GM23338 (cell line): Measurements from ENCODE around the gene G6PD. TPM values are rescaled to one million over a fixed set of nuclear protein-coding genes. Genes with fewer than 3 reads are reported as not detected.

Experiments used
- ATAC-seq: fragments of 200-7000 bp; cut with Tn5 transposase; 3 replicates; pipeline ENCODE4 v1.9.1; 2020
- DNase-seq: peaks from one replicate; pipeline ENCODE4 v3.0.0-alpha.2; 2015; ENCODE audit warnings: low spot score
- H2AFZ ChIP-seq: fragments of 200-600 bp; sonication (generic); 2 replicates; pipeline ENCODE4 v1.8.0; 2016; ENCODE audit warnings: antibody characterized with exemption, mild to moderate bottlenecking, moderate library complexity
- H3F3A ChIP-seq: fragments of 200-600 bp; sonication (generic); replicated peaks from 2 replicates; pipeline ENCODE4 v1.8.0; 2017; ENCODE audit warnings: antibody characterized with exemption, mixed run types, low read depth
- H3K27ac ChIP-seq: fragments of 200-600 bp; sonication (generic); 2 replicates; pipeline ENCODE4 v1.6.1; 2016; ENCODE audit warnings: low read depth
- H3K27me3 ChIP-seq: fragments of 200-600 bp; sonication (generic); 2 replicates; pipeline ENCODE4 v1.8.0; 2016; ENCODE audit warnings: mild to moderate bottlenecking, mixed run types, moderate library complexity; ENCODE audit not compliant: insufficient read depth
- H3K36me3 ChIP-seq: fragments of 200-600 bp; sonication (generic); 2 replicates; pipeline ENCODE4 v1.8.0; 2016; ENCODE audit warnings: mild to moderate bottlenecking; ENCODE audit not compliant: insufficient read depth
- H3K4me1 ChIP-seq: fragments of 200-600 bp; sonication (generic); 2 replicates; pipeline ENCODE4 v1.8.0; 2016; ENCODE audit warnings: mild to moderate bottlenecking, moderate library complexity; ENCODE audit not compliant: insufficient read depth
- H3K4me2 ChIP-seq: fragments of 200-600 bp; sonication (generic); 2 replicates; pipeline ENCODE4 v1.7.1; 2017; ENCODE audit warnings: mixed run types
- H3K4me3 ChIP-seq: fragments of 200-600 bp; sonication (generic); 2 replicates; pipeline ENCODE4 v1.6.1; 2016; ENCODE audit warnings: mixed run types
- H3K79me2 ChIP-seq: fragments of 200-600 bp; sonication (generic); replicated peaks from 2 replicates; pipeline ENCODE4 v1.8.0; 2017; ENCODE audit warnings: mild to moderate bottlenecking; ENCODE audit not compliant: insufficient read depth
- H3K9me2 ChIP-seq: fragments of 200-600 bp; sonication (generic); 2 replicates; pipeline ENCODE4 v1.8.0; 2017; ENCODE audit not compliant: insufficient read depth
- H4K20me1 ChIP-seq: fragments of 200-600 bp; sonication (generic); replicated peaks from 2 replicates; pipeline ENCODE4 v1.8.0; 2017; ENCODE audit warnings: mild to moderate bottlenecking; ENCODE audit not compliant: insufficient read depth
- H3K27ac Mint-ChIP-seq: 2 replicates; pipeline ENCODE4 v1.8.0; 2020; ENCODE audit warnings: inconsistent platforms, mild to moderate bottlenecking, moderate library complexity, mixed read lengths
- H3K27me3 Mint-ChIP-seq: 3 replicates; pipeline ENCODE4 v1.8.0; 2022; ENCODE audit warnings: low read depth, mild to moderate bottlenecking, moderate library complexity, mixed read lengths, inconsistent platforms; ENCODE audit not compliant: insufficient read depth, poor library complexity
- H3K36me3 Mint-ChIP-seq: 3 replicates; pipeline ENCODE4 v1.8.0; 2021; ENCODE audit warnings: low read depth, mild to moderate bottlenecking, inconsistent platforms, moderate library complexity, mixed read lengths
- H3K4me1 Mint-ChIP-seq: 3 replicates; pipeline ENCODE4 v1.8.0; 2020; ENCODE audit warnings: mild to moderate bottlenecking, inconsistent platforms, mixed read lengths
- H3K4me3 Mint-ChIP-seq: 3 replicates; pipeline ENCODE4 v1.8.0; 2021; ENCODE audit warnings: moderate library complexity, mild to moderate bottlenecking, inconsistent platforms, mixed read lengths
- H3K9me3 Mint-ChIP-seq: 3 replicates; pipeline ENCODE4 v1.8.0; 2020; ENCODE audit warnings: moderate library complexity, mild to moderate bottlenecking, inconsistent platforms, mixed read lengths
- CREB1 ChIP-seq: fragments of 250-450 bp; sonication (Bioruptor Pico); IDR thresholded peaks from 2 replicates; pipeline ENCODE4 v1.5.0; 2020; ENCODE audit warnings: low read depth, mild to moderate bottlenecking, moderate library complexity
- EZH2 ChIP-seq: fragments of 200-600 bp; sonication (generic); IDR thresholded peaks from one replicate; pipeline ENCODE4 v1.8.0; 2017; ENCODE audit warnings: antibody characterized with exemption, mild to moderate bottlenecking, low read depth; ENCODE audit not compliant: unreplicated experiment
- EZH2phosphoT487 ChIP-seq: fragments of 200-600 bp; sonication (generic); IDR thresholded peaks from one replicate; pipeline ENCODE4 v1.8.1; 2018; ENCODE audit warnings: antibody characterized with exemption; ENCODE audit not compliant: unreplicated experiment
- JUNB ChIP-seq: IDR thresholded peaks from one replicate; pipeline ENCODE4 v1.6.1; 2016; ENCODE audit warnings: antibody characterized with exemption; ENCODE audit not compliant: unreplicated experiment
- NANOG ChIP-seq: IDR thresholded peaks from 2 replicates; pipeline ENCODE4 v1.6.1; 2016; ENCODE audit warnings: antibody characterized with exemption, borderline replicate concordance
- POLR2AphosphoS5 ChIP-seq: IDR thresholded peaks from 2 replicates; pipeline ENCODE4 v1.6.1; 2016; ENCODE audit warnings: antibody characterized with exemption, low read depth
- STAT1 ChIP-seq: IDR thresholded peaks from one replicate; pipeline ENCODE4 v1.6.1; 2016; ENCODE audit warnings: antibody characterized with exemption; ENCODE audit not compliant: unreplicated experiment
- ZNF114 ChIP-seq: fragments of 250-450 bp; sonication (Bioruptor Pico); IDR thresholded peaks from 2 replicates; pipeline ENCODE4 v1.5.0; 2020; ENCODE audit warnings: mild to moderate bottlenecking, moderate library complexity
- ZNF331 ChIP-seq: fragments of 250-450 bp; sonication (Bioruptor Pico); IDR thresholded peaks from 2 replicates; pipeline ENCODE4 v1.5.0; 2020; ENCODE audit warnings: low read depth, mild to moderate bottlenecking, moderate library complexity
- polyA plus RNA-seq: library from polyadenylated mRNA; unstranded; fragments of >200 nt; fragmentation: Nextera tagmentation; extraction: Ambion mirVana; gene quantifications from 2 replicates; pipeline ENCODE4 v1.2.1, GENCODE V29; 2016
- total RNA-seq: library from RNA; depleted of rRNA; stranded (reverse); fragments of >200 nt; shearing (Covaris generic); gene quantifications from 2 replicates; pipeline ENCODE4 v1.2.3, GENCODE V29; 2014
- TF ChIP-seq, protein P1 (sequence below): IDR thresholded peaks from 2 replicates; pipeline ENCODE4 v1.6.1; 2016; ENCODE audit warnings: antibody characterized with exemption
- TF ChIP-seq, protein P2 (sequence below), 2 experiments: fragments of 200-600 bp in 1 of 2; sonication (generic) in 1 of 2; conservative IDR thresholded peaks; 2 replicates each; pipeline versions ENCODE4 v1.5.1 to v1.6.1; 2016 to 2017; ENCODE audit warnings: antibody characterized with exemption in 2 of 2, low read depth in 2 of 2, mild to moderate bottlenecking in 2 of 2, moderate library complexity in 1 of 2
- TF ChIP-seq, protein P3 (sequence below): fragments of 250-450 bp; sonication (Bioruptor Pico); IDR thresholded peaks from 2 replicates; pipeline ENCODE4 v1.5.0; 2020; ENCODE audit warnings: mild to moderate bottlenecking, moderate library complexity
- TF ChIP-seq, protein P4 (sequence below): IDR thresholded peaks from one replicate; pipeline ENCODE4 v1.6.1; 2018; ENCODE audit warnings: antibody characterized with exemption; ENCODE audit not compliant: unreplicated experiment

The G6PD gene
- total and polyA plus RNA-seq, 2 experiments from 2014 or later = 14.4 to 66.7 TPM

DNA sequence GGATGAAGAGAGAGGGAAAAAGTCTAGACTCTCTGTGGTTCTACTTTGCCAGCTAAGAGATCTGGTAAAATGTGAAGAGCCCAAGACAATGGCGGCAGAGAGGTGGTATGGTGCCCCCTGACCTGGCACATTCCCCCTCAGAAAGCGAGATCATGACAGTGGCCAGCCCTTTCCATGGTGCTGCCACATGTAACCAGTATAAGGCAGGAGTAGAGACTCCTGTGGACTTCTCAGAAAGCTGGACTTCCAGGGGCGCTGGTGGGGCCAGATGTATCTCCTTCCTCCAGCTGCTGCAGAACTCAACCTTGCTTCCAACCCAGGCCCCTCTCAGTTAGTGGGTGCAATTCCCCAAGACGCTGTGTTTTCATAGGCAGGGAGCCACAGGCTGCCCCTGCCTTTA, 47.8 kb upstream of the G6PD start:
- H3K27me3 ChIP-seq = no peaks in the 10 kb centered on the region
- H4K20me1 ChIP-seq = no peaks in the 10 kb centered on the region
- H3K36me3 ChIP-seq = no peaks in the 10 kb centered on the region
- H3K9me2 ChIP-seq = no peaks in the 10 kb centered on the region
- no peaks in the 10 kb centered on the region for H3K79me2 ChIP-seq
- H3K36me3 Mint-ChIP-seq = peaks cover 23% of the 10 kb centered on the region
- H3K27ac Mint-ChIP-seq = no peak overlapping the region
- H3K27me3 Mint-ChIP-seq = peaks cover 1% of the 10 kb centered on the region
- H3K9me3 Mint-ChIP-seq = peaks cover 31% of the 10 kb centered on the region; the same call in 2 of the 3 replicates
- peaks cover 23% of the 10 kb centered on the region for H3K4me1 Mint-ChIP-seq
- no peak overlapping the region for H3K4me3 Mint-ChIP-seq
- peaks cover 11% of the 10 kb centered on the region for H3K4me1 ChIP-seq
- ATAC-seq (no peak), DNase-seq (no peak)
- no peaks in the 10 kb centered on the region for H3F3A ChIP-seq
- H2AFZ ChIP-seq = no peak overlapping the region
- TF ChIP-seq NANOG (no peak), POLR2AphosphoS5 (no peak), EZH2phosphoT487 (no peak), ZNF331 (CRISPR knock-in tag) (no peak), STAT1 (no peak), EZH2 (no peak), ZNF114 (no peak), CREB1 (no peak), JUNB (no peak)
- TF ChIP-seq, protein P1, sequence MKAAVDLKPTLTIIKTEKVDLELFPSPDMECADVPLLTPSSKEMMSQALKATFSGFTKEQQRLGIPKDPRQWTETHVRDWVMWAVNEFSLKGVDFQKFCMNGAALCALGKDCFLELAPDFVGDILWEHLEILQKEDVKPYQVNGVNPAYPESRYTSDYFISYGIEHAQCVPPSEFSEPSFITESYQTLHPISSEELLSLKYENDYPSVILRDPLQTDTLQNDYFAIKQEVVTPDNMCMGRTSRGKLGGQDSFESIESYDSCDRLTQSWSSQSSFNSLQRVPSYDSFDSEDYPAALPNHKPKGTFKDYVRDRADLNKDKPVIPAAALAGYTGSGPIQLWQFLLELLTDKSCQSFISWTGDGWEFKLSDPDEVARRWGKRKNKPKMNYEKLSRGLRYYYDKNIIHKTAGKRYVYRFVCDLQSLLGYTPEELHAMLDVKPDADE = no peak
- TF ChIP-seq, protein P2, sequence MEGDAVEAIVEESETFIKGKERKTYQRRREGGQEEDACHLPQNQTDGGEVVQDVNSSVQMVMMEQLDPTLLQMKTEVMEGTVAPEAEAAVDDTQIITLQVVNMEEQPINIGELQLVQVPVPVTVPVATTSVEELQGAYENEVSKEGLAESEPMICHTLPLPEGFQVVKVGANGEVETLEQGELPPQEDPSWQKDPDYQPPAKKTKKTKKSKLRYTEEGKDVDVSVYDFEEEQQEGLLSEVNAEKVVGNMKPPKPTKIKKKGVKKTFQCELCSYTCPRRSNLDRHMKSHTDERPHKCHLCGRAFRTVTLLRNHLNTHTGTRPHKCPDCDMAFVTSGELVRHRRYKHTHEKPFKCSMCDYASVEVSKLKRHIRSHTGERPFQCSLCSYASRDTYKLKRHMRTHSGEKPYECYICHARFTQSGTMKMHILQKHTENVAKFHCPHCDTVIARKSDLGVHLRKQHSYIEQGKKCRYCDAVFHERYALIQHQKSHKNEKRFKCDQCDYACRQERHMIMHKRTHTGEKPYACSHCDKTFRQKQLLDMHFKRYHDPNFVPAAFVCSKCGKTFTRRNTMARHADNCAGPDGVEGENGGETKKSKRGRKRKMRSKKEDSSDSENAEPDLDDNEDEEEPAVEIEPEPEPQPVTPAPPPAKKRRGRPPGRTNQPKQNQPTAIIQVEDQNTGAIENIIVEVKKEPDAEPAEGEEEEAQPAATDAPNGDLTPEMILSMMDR (conservative IDR thresholded peaks at IDR 0.05; ENCODE audit: low read depth in 2 of 2) = no peak
- TF ChIP-seq, protein P3, sequence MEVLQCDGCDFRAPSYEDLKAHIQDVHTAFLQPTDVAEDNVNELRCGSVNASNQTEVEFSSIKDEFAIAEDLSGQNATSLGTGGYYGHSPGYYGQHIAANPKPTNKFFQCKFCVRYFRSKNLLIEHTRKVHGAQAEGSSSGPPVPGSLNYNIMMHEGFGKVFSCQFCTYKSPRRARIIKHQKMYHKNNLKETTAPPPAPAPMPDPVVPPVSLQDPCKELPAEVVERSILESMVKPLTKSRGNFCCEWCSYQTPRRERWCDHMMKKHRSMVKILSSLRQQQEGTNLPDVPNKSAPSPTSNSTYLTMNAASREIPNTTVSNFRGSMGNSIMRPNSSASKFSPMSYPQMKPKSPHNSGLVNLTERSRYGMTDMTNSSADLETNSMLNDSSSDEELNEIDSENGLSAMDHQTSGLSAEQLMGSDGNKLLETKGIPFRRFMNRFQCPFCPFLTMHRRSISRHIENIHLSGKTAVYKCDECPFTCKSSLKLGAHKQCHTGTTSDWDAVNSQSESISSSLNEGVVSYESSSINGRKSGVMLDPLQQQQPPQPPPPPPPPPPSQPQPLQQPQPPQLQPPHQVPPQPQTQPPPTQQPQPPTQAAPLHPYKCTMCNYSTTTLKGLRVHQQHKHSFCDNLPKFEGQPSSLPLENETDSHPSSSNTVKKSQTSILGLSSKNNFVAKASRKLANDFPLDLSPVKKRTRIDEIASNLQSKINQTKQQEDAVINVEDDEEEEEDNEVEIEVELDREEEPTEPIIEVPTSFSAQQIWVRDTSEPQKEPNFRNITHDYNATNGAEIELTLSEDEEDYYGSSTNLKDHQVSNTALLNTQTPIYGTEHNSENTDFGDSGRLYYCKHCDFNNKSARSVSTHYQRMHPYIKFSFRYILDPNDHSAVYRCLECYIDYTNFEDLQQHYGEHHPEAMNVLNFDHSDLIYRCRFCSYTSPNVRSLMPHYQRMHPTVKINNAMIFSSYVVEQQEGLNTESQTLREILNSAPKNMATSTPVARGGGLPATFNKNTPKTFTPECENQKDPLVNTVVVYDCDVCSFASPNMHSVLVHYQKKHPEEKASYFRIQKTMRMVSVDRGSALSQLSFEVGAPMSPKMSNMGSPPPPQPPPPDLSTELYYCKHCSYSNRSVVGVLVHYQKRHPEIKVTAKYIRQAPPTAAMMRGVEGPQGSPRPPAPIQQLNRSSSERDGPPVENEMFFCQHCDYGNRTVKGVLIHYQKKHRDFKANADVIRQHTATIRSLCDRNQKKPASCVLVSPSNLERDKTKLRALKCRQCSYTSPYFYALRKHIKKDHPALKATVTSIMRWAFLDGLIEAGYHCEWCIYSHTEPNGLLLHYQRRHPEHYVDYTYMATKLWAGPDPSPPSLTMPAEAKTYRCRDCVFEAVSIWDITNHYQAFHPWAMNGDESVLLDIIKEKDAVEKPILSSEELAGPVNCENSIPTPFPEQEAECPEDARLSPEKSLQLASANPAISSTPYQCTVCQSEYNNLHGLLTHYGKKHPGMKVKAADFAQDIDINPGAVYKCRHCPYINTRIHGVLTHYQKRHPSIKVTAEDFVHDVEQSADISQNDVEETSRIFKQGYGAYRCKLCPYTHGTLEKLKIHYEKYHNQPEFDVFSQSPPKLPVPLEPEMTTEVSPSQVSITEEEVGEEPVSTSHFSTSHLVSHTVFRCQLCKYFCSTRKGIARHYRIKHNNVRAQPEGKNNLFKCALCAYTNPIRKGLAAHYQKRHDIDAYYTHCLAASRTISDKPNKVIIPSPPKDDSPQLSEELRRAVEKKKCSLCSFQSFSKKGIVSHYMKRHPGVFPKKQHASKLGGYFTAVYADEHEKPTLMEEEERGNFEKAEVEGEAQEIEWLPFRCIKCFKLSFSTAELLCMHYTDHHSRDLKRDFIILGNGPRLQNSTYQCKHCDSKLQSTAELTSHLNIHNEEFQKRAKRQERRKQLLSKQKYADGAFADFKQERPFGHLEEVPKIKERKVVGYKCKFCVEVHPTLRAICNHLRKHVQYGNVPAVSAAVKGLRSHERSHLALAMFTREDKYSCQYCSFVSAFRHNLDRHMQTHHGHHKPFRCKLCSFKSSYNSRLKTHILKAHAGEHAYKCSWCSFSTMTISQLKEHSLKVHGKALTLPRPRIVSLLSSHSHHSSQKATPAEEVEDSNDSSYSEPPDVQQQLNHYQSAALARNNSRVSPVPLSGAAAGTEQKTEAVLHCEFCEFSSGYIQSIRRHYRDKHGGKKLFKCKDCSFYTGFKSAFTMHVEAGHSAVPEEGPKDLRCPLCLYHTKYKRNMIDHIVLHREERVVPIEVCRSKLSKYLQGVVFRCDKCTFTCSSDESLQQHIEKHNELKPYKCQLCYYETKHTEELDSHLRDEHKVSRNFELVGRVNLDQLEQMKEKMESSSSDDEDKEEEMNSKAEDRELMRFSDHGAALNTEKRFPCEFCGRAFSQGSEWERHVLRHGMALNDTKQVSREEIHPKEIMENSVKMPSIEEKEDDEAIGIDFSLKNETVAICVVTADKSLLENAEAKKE (CRISPR knock-in tag) = no peak
- TF ChIP-seq, protein P4, sequence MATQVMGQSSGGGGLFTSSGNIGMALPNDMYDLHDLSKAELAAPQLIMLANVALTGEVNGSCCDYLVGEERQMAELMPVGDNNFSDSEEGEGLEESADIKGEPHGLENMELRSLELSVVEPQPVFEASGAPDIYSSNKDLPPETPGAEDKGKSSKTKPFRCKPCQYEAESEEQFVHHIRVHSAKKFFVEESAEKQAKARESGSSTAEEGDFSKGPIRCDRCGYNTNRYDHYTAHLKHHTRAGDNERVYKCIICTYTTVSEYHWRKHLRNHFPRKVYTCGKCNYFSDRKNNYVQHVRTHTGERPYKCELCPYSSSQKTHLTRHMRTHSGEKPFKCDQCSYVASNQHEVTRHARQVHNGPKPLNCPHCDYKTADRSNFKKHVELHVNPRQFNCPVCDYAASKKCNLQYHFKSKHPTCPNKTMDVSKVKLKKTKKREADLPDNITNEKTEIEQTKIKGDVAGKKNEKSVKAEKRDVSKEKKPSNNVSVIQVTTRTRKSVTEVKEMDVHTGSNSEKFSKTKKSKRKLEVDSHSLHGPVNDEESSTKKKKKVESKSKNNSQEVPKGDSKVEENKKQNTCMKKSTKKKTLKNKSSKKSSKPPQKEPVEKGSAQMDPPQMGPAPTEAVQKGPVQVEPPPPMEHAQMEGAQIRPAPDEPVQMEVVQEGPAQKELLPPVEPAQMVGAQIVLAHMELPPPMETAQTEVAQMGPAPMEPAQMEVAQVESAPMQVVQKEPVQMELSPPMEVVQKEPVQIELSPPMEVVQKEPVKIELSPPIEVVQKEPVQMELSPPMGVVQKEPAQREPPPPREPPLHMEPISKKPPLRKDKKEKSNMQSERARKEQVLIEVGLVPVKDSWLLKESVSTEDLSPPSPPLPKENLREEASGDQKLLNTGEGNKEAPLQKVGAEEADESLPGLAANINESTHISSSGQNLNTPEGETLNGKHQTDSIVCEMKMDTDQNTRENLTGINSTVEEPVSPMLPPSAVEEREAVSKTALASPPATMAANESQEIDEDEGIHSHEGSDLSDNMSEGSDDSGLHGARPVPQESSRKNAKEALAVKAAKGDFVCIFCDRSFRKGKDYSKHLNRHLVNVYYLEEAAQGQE = no peak
- H3K27ac ChIP-seq = no peak overlapping the region
- no peak overlapping the region for H3K4me2 ChIP-seq
- H3K4me3 ChIP-seq = no peak overlapping the region
